Mesenchymal stem cell (in vitro differentiated cells and primary cell): ENCODE data around the gene PLCD1.

Experiments
- DNase-seq: peaks from one replicate; pipeline ENCODE4 v3.0.0-alpha.2; 2013
- H2AFZ ChIP-seq: one replicate; pipeline ENCODE4 v1.6.1; 2013; ENCODE audit warnings: low read depth, mild to moderate bottlenecking, control low read depth, inconsistent platforms, low read length, moderate library complexity
- H2AK5ac ChIP-seq: 2 replicates; pipeline ENCODE4 v1.6.1; 2013; ENCODE audit warnings: low read length, moderate library complexity, mild to moderate bottlenecking, inconsistent platforms; ENCODE audit not compliant: severe bottlenecking
- H2BK120ac ChIP-seq: one replicate; pipeline ENCODE4 v1.6.1; 2013; ENCODE audit warnings: low read depth, mild to moderate bottlenecking, inconsistent platforms, low read length, moderate library complexity
- H2BK12ac ChIP-seq, 2 experiments: one replicate each; pipeline ENCODE4 v1.6.1; 2013; ENCODE audit warnings: inconsistent platforms in 2 of 2, low read length in 2 of 2, mild to moderate bottlenecking in 2 of 2, moderate library complexity in 2 of 2, control low read depth in 1 of 2
- H2BK15ac ChIP-seq: one replicate; pipeline ENCODE4 v1.6.1; 2013; ENCODE audit warnings: mild to moderate bottlenecking, low read depth, inconsistent platforms; ENCODE audit not compliant: poor library complexity, severe bottlenecking
- H2BK5ac ChIP-seq: 2 replicates; pipeline ENCODE4 v1.6.1; 2013; ENCODE audit warnings: low read depth, mild to moderate bottlenecking, low read length, control low read depth, inconsistent platforms; ENCODE audit not compliant: poor library complexity, severe bottlenecking
- H3K14ac ChIP-seq, 2 experiments: one replicate each; pipeline ENCODE4 v1.6.1; 2013; ENCODE audit warnings: inconsistent platforms in 2 of 2, low read length in 2 of 2, control low read depth in 1 of 2, mild to moderate bottlenecking in 1 of 2, moderate library complexity in 1 of 2
- H3K18ac ChIP-seq, 2 experiments: one replicate each; pipeline ENCODE4 v1.6.1; 2013; ENCODE audit warnings: inconsistent platforms in 2 of 2, low read length in 2 of 2, control low read depth in 1 of 2, low read depth in 1 of 2, mild to moderate bottlenecking in 1 of 2
- H3K23ac ChIP-seq, 2 experiments: one replicate each; pipeline ENCODE4 v1.6.1; 2013; ENCODE audit warnings: inconsistent platforms in 2 of 2, low read length in 2 of 2, mild to moderate bottlenecking in 2 of 2, moderate library complexity in 2 of 2, control low read depth in 1 of 2
- H3K27ac ChIP-seq: 2 replicates; pipeline ENCODE4 v1.5.1; 2013; ENCODE audit warnings: mild to moderate bottlenecking, moderate library complexity, low read length, control low read depth, inconsistent platforms; ENCODE audit not compliant: poor library complexity, severe bottlenecking
- H3K27me3 ChIP-seq, 2 experiments: 2 replicates each; pipeline versions ENCODE4 v1.6.1 to v1.7.0; 2013; ENCODE audit warnings: low read length in 2 of 2, mild to moderate bottlenecking in 2 of 2, moderate library complexity in 2 of 2, control low read depth in 1 of 2, inconsistent platforms in 1 of 2; ENCODE audit not compliant: control insufficient read depth in 1 of 2, insufficient read depth in 1 of 2
- H3K36me3 ChIP-seq, 2 experiments: 2 replicates each; pipeline versions ENCODE4 v1.6.1 to v1.7.0; 2013; ENCODE audit warnings: low read length in 2 of 2, control low read depth in 1 of 2, inconsistent platforms in 1 of 2, low read depth in 1 of 2, mild to moderate bottlenecking in 1 of 2; ENCODE audit not compliant: insufficient read depth in 2 of 2, control insufficient read depth in 1 of 2
- H3K4ac ChIP-seq, 2 experiments: one replicate each; pipeline ENCODE4 v1.6.1; 2013; ENCODE audit warnings: inconsistent platforms in 2 of 2, low read length in 2 of 2, mild to moderate bottlenecking in 2 of 2, moderate library complexity in 2 of 2, control low read depth in 1 of 2, low read depth in 1 of 2
- H3K4me1 ChIP-seq: 2 replicates; pipeline ENCODE4 v1.6.1; 2013; ENCODE audit warnings: low read depth, low read length, control low read depth; ENCODE audit not compliant: control insufficient read depth, insufficient read depth
- H3K4me2 ChIP-seq: 2 replicates; pipeline ENCODE4 v1.6.1; 2013; ENCODE audit warnings: low read length, mild to moderate bottlenecking, inconsistent platforms; ENCODE audit not compliant: poor library complexity, severe bottlenecking
- H3K4me3 ChIP-seq, 2 experiments: 2 replicates each; pipeline versions ENCODE4 v1.5.1 to v1.7.0; 2013; ENCODE audit warnings: low read length in 2 of 2, mild to moderate bottlenecking in 2 of 2, control low read depth in 1 of 2, low read depth in 1 of 2; ENCODE audit not compliant: insufficient read depth in 1 of 2
- H3K79me1 ChIP-seq: replicated peaks from 2 replicates; pipeline ENCODE4 v1.6.1; 2013; ENCODE audit warnings: mild to moderate bottlenecking, control low read depth, low read length, inconsistent platforms; ENCODE audit not compliant: poor library complexity, severe bottlenecking
- H3K9ac ChIP-seq: 2 replicates; pipeline ENCODE4 v1.7.0; 2013; ENCODE audit warnings: mild to moderate bottlenecking, low read length, moderate library complexity
- H3K9me3 ChIP-seq: 2 replicates; pipeline ENCODE4 v1.7.0; 2013; ENCODE audit warnings: mild to moderate bottlenecking, low read length; ENCODE audit not compliant: control insufficient read depth
- H4K8ac ChIP-seq: one replicate; pipeline ENCODE4 v1.6.1; 2013; ENCODE audit warnings: inconsistent platforms, mild to moderate bottlenecking, low read length, moderate library complexity
- H4K91ac ChIP-seq: one replicate; pipeline ENCODE4 v1.6.1; 2013; ENCODE audit warnings: mild to moderate bottlenecking, low read length, inconsistent platforms
- WGBS: methylation state at CpG from one replicate; pipeline ENCODE4 v1.1.7; 2013; ENCODE audit warnings: mixed read lengths; 5-methylcytosine and 5-hydroxymethylcytosine counted together

Gene PLCD1

DNA sequence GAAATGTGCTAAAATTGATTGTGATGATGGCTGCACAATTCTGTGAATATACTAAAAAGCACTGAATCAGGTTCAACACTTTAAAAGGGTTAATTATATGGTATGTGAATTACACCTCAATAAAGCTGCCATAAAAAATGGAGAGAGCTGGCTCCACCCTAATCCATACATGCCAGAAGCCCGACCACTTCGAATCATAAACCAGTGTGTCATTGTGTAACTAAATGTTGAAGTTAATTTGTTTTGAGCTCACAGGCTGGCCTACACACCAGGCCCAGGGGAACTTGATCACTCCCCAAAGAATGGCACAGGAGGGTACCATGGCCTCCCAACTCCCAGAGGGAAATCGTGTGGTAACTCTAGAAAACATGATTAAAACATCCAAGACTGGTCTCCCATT, 14.0 kb downstream of the PLCD1 start:
- no peak for DNase-seq
- Histone ChIP-seq H3K4me1 (peaks cover 14% of the 10 kb centered on the region), H2AFZ (no peak overlapping the region), H3K27ac (no peak overlapping the region), H3K4ac (no peak overlapping the region), H2BK5ac (no peak overlapping the region), H2AK5ac (no peak overlapping the region), H3K4me2 (no peak overlapping the region), H3K36me3 (peaks cover 52 to 80% of the 10 kb centered on the region in 2 experiments), H2BK120ac (no peak overlapping the region), H2BK12ac (no peak overlapping the region), H2BK15ac (no peak overlapping the region), H3K18ac (no peak overlapping the region), H3K14ac (no peak overlapping the region), H3K23ac (no peak overlapping the region), H3K9ac (no peak overlapping the region), H3K27me3 (no peaks in the 10 kb centered on the region), H4K8ac (no peak overlapping the region), H3K79me1 (no peaks in the 10 kb centered on the region), H3K9me3 (peaks cover 9% of the 10 kb centered on the region), H3K4me3 (no peak overlapping the region), H4K91ac (no peak overlapping the region)
- WGBS: 84% methylated on average over 2 of the region's 3 CpGs

DNA sequence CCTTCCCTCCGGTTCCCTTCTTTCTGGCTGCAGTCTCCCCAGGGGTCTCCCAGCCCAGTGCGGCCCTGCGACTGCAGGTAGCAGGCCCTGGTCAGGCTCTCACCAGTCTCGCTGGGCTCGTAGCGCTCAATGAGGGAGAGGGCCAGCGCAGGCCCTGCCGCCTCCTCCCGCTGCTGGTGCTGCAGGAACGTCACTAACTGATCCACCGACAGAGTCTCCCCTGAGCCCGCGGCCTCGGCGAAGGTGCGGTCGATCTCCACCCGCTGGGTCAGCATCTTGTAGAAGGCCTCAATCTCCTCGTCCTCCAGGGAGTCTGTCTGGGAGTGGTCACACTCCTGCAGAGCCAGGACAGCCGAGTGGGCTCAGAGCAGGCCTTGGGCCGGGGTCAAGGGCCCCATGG, 18.3 kb downstream of the PLCD1 start:
- no peak overlapping the region for H3K18ac ChIP-seq
- 90% methylated on average over 21 of the region's 21 CpGs for WGBS
- no peaks in the 10 kb centered on the region for H3K4me1 ChIP-seq
- H2BK15ac ChIP-seq: no peak overlapping the region
- H3K79me1 ChIP-seq: no peaks in the 10 kb centered on the region
- H3K4me2 ChIP-seq: no peak overlapping the region
- peak overlapping the region in 1 of 2 experiments; percentile 26 for H3K4me3 ChIP-seq
- DNase-seq: no peak
- no peak overlapping the region for H2AK5ac ChIP-seq
- no peaks in the 10 kb centered on the region for H3K27me3 ChIP-seq
- H3K27ac ChIP-seq: no peak overlapping the region
- H3K4ac ChIP-seq: no peak overlapping the region
- H2BK120ac ChIP-seq: no peak overlapping the region
- no peak overlapping the region for H2BK12ac ChIP-seq
- peaks cover 3% of the 10 kb centered on the region for H3K9me3 ChIP-seq
- H3K14ac ChIP-seq: no peak overlapping the region
- H2BK5ac ChIP-seq: no peak overlapping the region
- H3K9ac ChIP-seq: no peak overlapping the region
- H4K91ac ChIP-seq: no peak overlapping the region
- H2AFZ ChIP-seq: no peak overlapping the region
- peaks cover 58 to 78% of the 10 kb centered on the region in 2 experiments for H3K36me3 ChIP-seq
- no peak overlapping the region for H3K23ac ChIP-seq
- no peak overlapping the region for H4K8ac ChIP-seq

DNA sequence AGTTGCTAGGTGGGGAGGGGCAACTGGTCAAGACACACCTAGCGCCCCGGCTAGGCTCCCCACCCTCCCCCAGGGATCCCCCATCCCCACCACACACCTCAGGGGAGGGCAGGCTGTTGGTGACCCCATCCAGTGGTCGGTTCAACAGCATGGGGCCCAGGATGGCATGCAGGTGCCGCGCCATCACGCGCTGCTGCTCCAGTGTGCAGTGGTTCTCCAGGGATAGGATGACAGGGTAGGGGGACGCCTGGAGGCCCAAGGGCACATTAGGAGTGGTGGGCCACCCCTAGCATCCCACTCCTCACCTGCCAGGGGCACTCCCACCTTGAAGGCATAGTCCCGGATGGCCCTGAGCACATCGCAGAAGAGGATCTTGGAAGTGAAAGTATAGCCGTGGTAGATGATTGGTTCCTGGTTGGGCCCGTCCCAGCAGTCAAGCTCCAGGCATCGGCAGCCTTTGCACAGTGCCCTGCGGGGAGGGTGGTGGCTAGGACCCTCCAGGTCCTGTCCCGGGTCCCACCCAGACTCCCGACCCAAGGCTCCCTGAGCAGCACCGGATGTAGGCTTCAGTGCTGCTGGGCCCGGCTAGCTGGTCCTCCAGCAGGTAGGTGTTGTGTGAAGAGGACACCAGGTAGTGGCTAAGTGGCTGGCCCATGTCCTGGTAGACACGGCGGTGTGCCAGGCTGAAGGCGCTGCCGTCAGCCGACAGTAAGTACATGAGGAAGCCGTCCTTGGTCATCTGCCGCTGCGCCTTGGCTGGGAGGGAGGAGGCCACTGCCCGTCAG, 19.4 kb downstream of the PLCD1 start:
- Histone ChIP-seq H2AFZ (no peak overlapping the region), H3K9ac (no peak overlapping the region), H3K79me1 (no peaks in the 10 kb centered on the region), H3K27ac (no peak overlapping the region), H3K4me2 (no peak overlapping the region), H4K91ac (no peak overlapping the region), H3K14ac (no peak overlapping the region), H3K18ac (no peak overlapping the region), H3K27me3 (no peaks in the 10 kb centered on the region), H2BK120ac (no peak overlapping the region), H3K36me3 (peaks cover 54 to 70% of the 10 kb centered on the region in 2 experiments), H2AK5ac (no peak overlapping the region), H3K4ac (no peak overlapping the region), H2BK15ac (no peak overlapping the region), H2BK5ac (no peak overlapping the region), H3K4me3 (no peak overlapping the region), H2BK12ac (no peak overlapping the region), H3K9me3 (no peaks in the 10 kb centered on the region), H4K8ac (no peak overlapping the region), H3K4me1 (no peaks in the 10 kb centered on the region), H3K23ac (no peak overlapping the region)
- 95% methylated on average over 26 of the region's 27 CpGs for WGBS
- DNase-seq: no peak

DNA sequence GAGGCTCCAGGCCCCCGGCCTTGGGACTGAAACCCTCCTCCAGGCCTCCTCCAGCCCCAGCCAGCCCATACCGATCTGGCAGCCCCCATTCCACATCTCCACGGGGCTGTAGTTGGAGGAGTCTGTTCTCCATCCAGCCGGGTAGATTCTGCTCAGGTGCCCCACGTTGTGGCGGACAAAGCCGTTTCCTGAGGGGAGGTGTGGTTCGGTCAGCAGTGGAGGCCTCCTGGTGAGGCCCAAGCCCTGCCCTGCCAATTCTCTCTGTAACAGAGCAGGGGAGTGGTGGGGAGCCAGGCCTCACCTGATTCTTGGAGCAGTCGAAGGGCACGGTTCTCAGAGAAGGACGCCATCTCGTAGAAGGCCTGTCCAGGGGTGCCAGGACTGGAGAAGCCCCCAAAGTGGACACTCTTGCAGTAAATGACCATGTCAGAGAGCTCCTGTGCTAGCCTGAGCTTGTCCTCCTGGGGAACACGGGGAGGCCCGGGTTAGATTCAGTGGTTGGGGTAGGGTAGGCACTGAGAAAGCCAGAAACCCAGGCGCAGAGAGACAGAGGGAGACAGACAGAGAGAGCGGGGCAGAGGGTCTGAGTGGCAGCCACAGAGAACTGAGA, 20.4 kb downstream of the PLCD1 start:
- H3K14ac ChIP-seq: no peak overlapping the region
- no peak overlapping the region for H2BK120ac ChIP-seq
- 97% methylated on average over 14 of the region's 16 CpGs for WGBS
- peaks cover 54 to 63% of the 10 kb centered on the region in 2 experiments for H3K36me3 ChIP-seq
- no peak overlapping the region for H3K4ac ChIP-seq
- H2AFZ ChIP-seq: no peak overlapping the region
- no peak overlapping the region for H2BK12ac ChIP-seq
- H3K23ac ChIP-seq: no peak overlapping the region
- H2AK5ac ChIP-seq: no peak overlapping the region
- peaks cover 2% of the 10 kb centered on the region for H3K4me1 ChIP-seq
- H3K27ac ChIP-seq: no peak overlapping the region
- no peak overlapping the region for H3K9ac ChIP-seq
- no peak overlapping the region for H4K91ac ChIP-seq
- no peaks in the 10 kb centered on the region for H3K9me3 ChIP-seq
- H3K27me3 ChIP-seq: no peaks in the 10 kb centered on the region
- no peak overlapping the region for H3K4me3 ChIP-seq
- no peak overlapping the region for H3K18ac ChIP-seq
- H2BK15ac ChIP-seq: no peak overlapping the region
- no peak overlapping the region for H2BK5ac ChIP-seq
- H3K79me1 ChIP-seq: no peaks in the 10 kb centered on the region
- H4K8ac ChIP-seq: no peak overlapping the region
- H3K4me2 ChIP-seq: no peak overlapping the region
- no peak for DNase-seq
